Adrenal gland (tissue), 12 donors: Measurements from ENCODE around the gene SRP68. TPM values are rescaled to one million over a fixed set of nuclear protein-coding genes. Genes with fewer than 3 reads are reported as not detected.

Experiments
- DNase-seq, 7 donors: peaks; one replicate each; pipeline ENCODE4 v3.0.0-alpha.2; 2019 to 2020
- H3K27ac ChIP-seq, 5 donors: fragments of 200-600 bp; sonication (generic) in 4 of 5; 1 replicate in 3 of 5; 2 replicates in 2 of 5; pipeline versions ENCODE4 v1.5.1 to v1.8.0; 2016 to 2020; ENCODE audit warnings: mild to moderate bottlenecking in 1 of 5
- H3K27me3 ChIP-seq: fragments of 200-600 bp; 2 replicates; pipeline ENCODE4 v1.8.0; 2021
- H3K36me3 ChIP-seq, 2 donors: fragments of 200-600 bp; replicated peaks in 1 of 2; 1 replicate in 1 of 2; 2 replicates in 1 of 2; pipeline versions ENCODE4 v1.5.1 to v1.8.0; 2018 to 2022
- H3K4me1 ChIP-seq, 2 donors: fragments of 200-600 bp; replicated peaks in 1 of 2; 1 replicate in 1 of 2; 2 replicates in 1 of 2; pipeline versions ENCODE4 v1.5.1 to v1.8.0; 2018 to 2021
- H3K4me3 ChIP-seq, 4 donors: fragments of 200-600 bp; sonication (generic) in 3 of 4; one replicate each; pipeline ENCODE4 v1.5.1; 2016 to 2018
- H3K9me3 ChIP-seq, 3 donors: fragments of 200-600 bp; sonication (generic) in 1 of 3; replicated peaks in 1 of 3; 1 replicate in 2 of 3; 2 replicates in 1 of 3; pipeline versions ENCODE4 v1.5.1 to v1.8.0; 2016 to 2021
- CTCF ChIP-seq, 6 experiments: fragments of 450-650 bp in 4 of 6; fragments of 200-600 bp in 2 of 6; sonication (generic) in 1 of 6; IDR thresholded peaks; 1 replicate in 5 of 6; 2 replicates in 1 of 6; pipeline versions ENCODE4 v1.5.1 to v1.8.0; 2016 to 2021; ENCODE audit warnings: antibody characterized with exemption in 6 of 6, mild to moderate bottlenecking in 2 of 6, moderate library complexity in 1 of 6
- POLR2A ChIP-seq, 2 donors: fragments of 450-650 bp; IDR thresholded peaks; one replicate each; pipeline ENCODE4 v1.6.1; 2017; ENCODE audit warnings: antibody characterized with exemption in 2 of 2, mild to moderate bottlenecking in 2 of 2, moderate library complexity in 1 of 2
- WGBS, 4 donors: extraction: QIAGEN DNeasy Blood & Tissue Kit in 2 of 4; methylation state at CpG; one replicate each; pipeline versions ENCODE4 v1.1.5 to v1.1.7; 2013 to 2017; 5-methylcytosine and 5-hydroxymethylcytosine counted together
- intact Hi-C, 2 donors: fragments of 100-400 bp; cut with DNase I; formaldehyde crosslinking; loops; one replicate each; pipeline versions ENCODE4 v1.14.1 to v1.15.0; 2022 to 2023
- polyA plus RNA-seq, 3 donors: library from polyadenylated mRNA; stranded (reverse); fragments of 200-250 nt in 2 of 3; fragments of 350-450 nt in 1 of 3; fragmentation: Illumina TruSeq in 1 of 3; extraction: RNeasy Lipid Tissue Mini Kit (QIAGEN cat#74804) in 1 of 3; gene quantifications; one replicate each; pipeline ENCODE4 v1.2.3, GENCODE V29; 2013 to 2014
- total RNA-seq, 9 donors: library from RNA; depleted of rRNA in 4 of 9; stranded (reverse); fragments of >200 nt in 4 of 9; fragments of 120-200 nt in 1 of 9; fragmentation: NEBNext Ultra II Directional in 1 of 9; extraction: Animal tissue kit (Norgen Biotek cat#: 25700) in 1 of 9; gene quantifications; one replicate each; pipeline versions ENCODE4 v1.1.0 to v1.2.4, GENCODE V29; 2013 to 2023
- donor health status: healthy with polysubstance abuse.
- donor health status: Bipolar disorder and iron deficiency.
- donor health status: DM: yes; HTN: yes; CAD: no.
- donor health status: DM: no; HTN: no; CAD: no.
- donor health status: DM: no; HTN: no; CAD: no.
- donor health status: DM: yes; HTN: yes; CAD: no.

The SRP68 gene
- total and polyA plus RNA-seq, 12 donors: 20.3 to 129 (median 41.1) TPM

GRCh38 chr17:76077584-76078110 is 5.3 kb upstream of the SRP68 start:
- H3K27me3 ChIP-seq: peaks cover 62% of the 10 kb centered on the region
- peaks cover 4 to 5% of the 10 kb centered on the region in 2 donors for H3K4me1 ChIP-seq
- no peak for TF ChIP-seq CTCF (IDR thresholded peaks at IDR 0.05)
- TF ChIP-seq POLR2A (IDR thresholded peaks at IDR 0.05): no peak
- no peaks in the 10 kb centered on the region for H3K36me3 ChIP-seq
- no peak for DNase-seq
- H3K4me3 ChIP-seq: no peak overlapping the region
- intact Hi-C loops: no loop called here
- no peaks in the 10 kb centered on the region for H3K9me3 ChIP-seq
- H3K27ac ChIP-seq: no peak overlapping the region
- 16 to 38% (median 19%) methylated on average over 3 to 12 of the region's 12 CpGs for WGBS, 4 donors

GRCh38 chr17:76076765-76077583 is 4.7 kb upstream of the SRP68 start:
- intact Hi-C loops: no loop called here
- Histone ChIP-seq H3K27me3 (peaks cover 62% of the 10 kb centered on the region), H3K9me3 (no peaks in the 10 kb centered on the region), H3K4me1 (peaks cover 6% of the 10 kb centered on the region in 2 donors), H3K36me3 (no peaks in the 10 kb centered on the region), H3K27ac (no peak overlapping the region), H3K4me3 (no peak overlapping the region)
- WGBS, 4 donors: 3 to 27% (median 4%) methylated on average over 10 to 82 of the region's 82 CpGs
- TF ChIP-seq CTCF (IDR thresholded peaks at IDR 0.05) (no peak), POLR2A (IDR thresholded peaks at IDR 0.05) (no peak)
- DNase-seq: no peak

GRCh38 chr17:76076146-76076764 is 3.9 kb upstream of the SRP68 start:
- 3 to 15% (median 4%) methylated on average over 4 to 41 of the region's 41 CpGs for WGBS, 4 donors
- no peak overlapping the region for H3K4me3 ChIP-seq
- intact Hi-C loops: no loop called here
- peaks cover 62% of the 10 kb centered on the region for H3K27me3 ChIP-seq
- TF ChIP-seq CTCF (IDR thresholded peaks at IDR 0.05) (no peak), POLR2A (IDR thresholded peaks at IDR 0.05) (no peak)
- DNase-seq: no peak
- peaks cover 9 to 10% of the 10 kb centered on the region in 2 donors for H3K4me1 ChIP-seq
- H3K36me3 ChIP-seq: no peaks in the 10 kb centered on the region
- H3K27ac ChIP-seq: no peak overlapping the region
- H3K9me3 ChIP-seq: no peaks in the 10 kb centered on the region

- Histone ChIP-seq H3K9me3 (no peaks in the 10 kb centered on the region), H3K27me3 (peaks cover 62% of the 10 kb centered on the region), H3K27ac (no peak overlapping the region), H3K4me1 (peaks cover 16 to 17% of the 10 kb centered on the region in 2 donors), H3K4me3 (no peak overlapping the region), H3K36me3 (no peaks in the 10 kb centered on the region)
- TF ChIP-seq CTCF (IDR thresholded peaks at IDR 0.05) (no peak), POLR2A (IDR thresholded peaks at IDR 0.05) (no peak)
- intact Hi-C loops: no loop called here
- no peak for DNase-seq
- 3 to 5% (median 4%) methylated on average over 34 to 48 of the region's 48 CpGs for WGBS, 4 donors
Measured at GRCh38 chr17:76075364-76076145, 3.2 kb upstream of the SRP68 start.
